Measurements from ENCODE around the gene HOXA10. TPM values are rescaled to one million over a fixed set of nuclear protein-coding genes. Genes with fewer than 3 reads are reported as not detected.

The HOXA10 gene
- total RNA-seq, 1 donor from 2014 or later: 36.7 TPM

DNA sequence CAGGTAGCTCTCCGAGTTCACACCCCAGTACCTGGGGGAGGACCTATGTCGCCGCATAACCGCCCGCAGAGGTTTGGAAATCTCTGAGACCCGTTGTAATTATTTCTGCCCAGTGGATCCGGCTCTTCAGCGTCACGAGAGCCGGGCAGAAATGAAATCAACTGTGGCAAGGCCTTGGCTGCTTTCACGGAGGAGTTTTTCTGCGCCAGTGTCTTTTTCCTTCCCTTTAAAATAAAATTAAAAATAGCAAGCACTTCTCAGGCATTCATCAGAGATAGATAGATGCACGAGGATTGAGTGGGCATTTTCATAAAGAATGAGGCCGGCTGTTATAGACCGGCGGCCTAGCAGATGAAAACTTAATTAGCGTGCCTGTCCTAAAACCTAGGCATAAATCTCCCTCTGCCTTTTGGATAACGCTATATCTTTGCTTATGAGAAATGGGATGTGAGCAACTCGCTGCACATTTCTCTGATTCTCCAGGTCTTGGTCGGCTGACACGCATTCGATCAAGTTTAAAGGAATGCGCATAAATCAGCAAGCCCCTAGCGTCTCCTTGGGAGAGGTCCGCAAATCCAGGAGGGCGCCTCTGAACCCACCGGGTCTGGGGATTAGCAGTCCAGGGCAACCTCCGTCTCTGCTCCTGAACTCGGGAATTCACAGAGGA lies 19.3 kb upstream of the HOXA10 start:
- DNase-seq (ENCODE audit: low read depth): no peak
- TF ChIP-seq, protein P1, sequence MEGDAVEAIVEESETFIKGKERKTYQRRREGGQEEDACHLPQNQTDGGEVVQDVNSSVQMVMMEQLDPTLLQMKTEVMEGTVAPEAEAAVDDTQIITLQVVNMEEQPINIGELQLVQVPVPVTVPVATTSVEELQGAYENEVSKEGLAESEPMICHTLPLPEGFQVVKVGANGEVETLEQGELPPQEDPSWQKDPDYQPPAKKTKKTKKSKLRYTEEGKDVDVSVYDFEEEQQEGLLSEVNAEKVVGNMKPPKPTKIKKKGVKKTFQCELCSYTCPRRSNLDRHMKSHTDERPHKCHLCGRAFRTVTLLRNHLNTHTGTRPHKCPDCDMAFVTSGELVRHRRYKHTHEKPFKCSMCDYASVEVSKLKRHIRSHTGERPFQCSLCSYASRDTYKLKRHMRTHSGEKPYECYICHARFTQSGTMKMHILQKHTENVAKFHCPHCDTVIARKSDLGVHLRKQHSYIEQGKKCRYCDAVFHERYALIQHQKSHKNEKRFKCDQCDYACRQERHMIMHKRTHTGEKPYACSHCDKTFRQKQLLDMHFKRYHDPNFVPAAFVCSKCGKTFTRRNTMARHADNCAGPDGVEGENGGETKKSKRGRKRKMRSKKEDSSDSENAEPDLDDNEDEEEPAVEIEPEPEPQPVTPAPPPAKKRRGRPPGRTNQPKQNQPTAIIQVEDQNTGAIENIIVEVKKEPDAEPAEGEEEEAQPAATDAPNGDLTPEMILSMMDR (conservative IDR thresholded peaks at IDR 0.05; ENCODE audit: low read depth, low read length): no peak
- H3K4me3 ChIP-seq (ENCODE audit: low read depth, low read length): peak overlapping the region; percentile 33

GRCh38 chr7:27192546-27193334 lies 18.6 kb upstream of the HOXA10 start:
- TF ChIP-seq, protein P1 (conservative IDR thresholded peaks at IDR 0.05; ENCODE audit: low read depth, low read length): no peak
- H3K4me3 ChIP-seq (ENCODE audit: low read depth, low read length): peak overlapping the region; percentile 33

GRCh38 chr7:27191833-27192545 lies 17.9 kb upstream of the HOXA10 start:
- DNase-seq (ENCODE audit: low read depth): no peak
- H3K4me3 ChIP-seq (ENCODE audit: low read depth, low read length): no peak overlapping the region

More at GRCh38 chr7:27192546-27193334, 18.6 kb upstream of the HOXA10 start:
- no peak for DNase-seq (ENCODE audit: low read depth)

GRCh38 chr7:27191161-27191731 lies 17.1 kb upstream of the HOXA10 start:
- H3K4me3 ChIP-seq (ENCODE audit: low read depth, low read length): no peak overlapping the region

More at GRCh38 chr7:27191833-27192545, 17.9 kb upstream of the HOXA10 start:
- TF ChIP-seq, protein P1 (conservative IDR thresholded peaks at IDR 0.05; ENCODE audit: low read depth, low read length): no peak

DNA sequence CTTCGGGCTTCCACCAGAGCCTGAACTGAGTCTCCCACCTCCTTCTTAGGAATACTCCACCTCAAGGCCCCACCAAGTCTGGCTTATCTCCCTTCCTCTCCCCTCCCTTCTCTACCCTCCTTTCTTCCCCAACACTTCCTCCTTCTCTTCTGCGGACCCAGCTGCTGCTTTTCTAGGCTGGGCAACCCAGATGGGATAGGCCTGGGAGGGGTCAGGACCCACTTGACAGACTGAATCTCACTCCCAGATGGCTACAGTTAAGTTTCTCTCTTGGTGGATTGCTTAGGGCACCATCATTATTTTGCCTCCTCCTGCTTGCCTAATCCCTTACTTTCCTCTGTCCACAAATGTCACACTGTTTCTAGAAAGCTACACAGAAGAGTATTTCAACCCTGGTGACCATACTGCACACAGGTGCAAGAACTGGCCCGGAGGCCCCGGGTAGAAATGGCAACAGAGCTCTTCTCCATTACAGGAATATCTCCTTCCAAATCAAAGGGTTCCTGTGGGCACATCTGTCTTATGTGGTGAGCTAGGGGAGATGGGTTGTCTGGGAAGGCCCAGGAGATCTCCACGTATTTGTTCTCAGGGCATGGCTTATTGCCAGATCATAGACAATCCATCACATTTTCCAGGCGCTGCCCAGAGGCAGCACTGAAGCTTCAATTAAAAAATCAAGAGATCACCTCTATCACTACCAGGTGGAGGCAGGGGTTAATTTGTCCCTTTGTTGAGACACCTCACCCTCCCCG lies 16.1 kb upstream of the HOXA10 start:
- DNase-seq (ENCODE audit: low read depth): no peak
- TF ChIP-seq, protein P1 (conservative IDR thresholded peaks at IDR 0.05; ENCODE audit: low read depth, low read length): no peak
- no peak overlapping the region for H3K4me3 ChIP-seq (ENCODE audit: low read depth, low read length)

More at GRCh38 chr7:27191161-27191731, 17.1 kb upstream of the HOXA10 start:
- TF ChIP-seq, protein P1 (conservative IDR thresholded peaks at IDR 0.05; ENCODE audit: low read depth, low read length): no peak
- no peak for DNase-seq (ENCODE audit: low read depth)
